OCI-LY1 (cell line): ENCODE results near the gene ACR.

Source experiments
- H2AFZ ChIP-seq: fragments of 200-600 bp; sonication (generic), shearing (Covaris generic); 2 replicates; pipeline ENCODE4 v1.6.0; 2014; ENCODE audit warnings: antibody characterized with exemption, mild to moderate bottlenecking, low read length
- H3F3A ChIP-seq: fragments of 200-600 bp; sonication (generic), shearing (Covaris generic); 2 replicates; pipeline ENCODE4 v1.6.0; 2014; ENCODE audit warnings: mild to moderate bottlenecking, antibody characterized with exemption, low read length, moderate library complexity; ENCODE audit not compliant: insufficient read depth
- H3K27ac ChIP-seq: fragments of 200-600 bp; sonication (generic); 2 replicates; pipeline ENCODE4 v1.5.1; 2014; ENCODE audit warnings: low read length, mixed run types, mild to moderate bottlenecking, low read depth; ENCODE audit not compliant: poor library complexity, severe bottlenecking
- H3K27me3 ChIP-seq: fragments of 200-600 bp; sonication (generic); 2 replicates; pipeline ENCODE4 v1.6.0; 2014; ENCODE audit warnings: antibody characterized with exemption, mild to moderate bottlenecking, low read length, moderate library complexity; ENCODE audit not compliant: insufficient read depth
- H3K36me3 ChIP-seq: fragments of 200-600 bp; sonication (generic); 2 replicates; pipeline ENCODE4 v1.6.1; 2014; ENCODE audit warnings: mild to moderate bottlenecking, antibody characterized with exemption, low read length, moderate library complexity, mixed read lengths; ENCODE audit not compliant: insufficient read depth
- H3K4me1 ChIP-seq: fragments of 200-600 bp; sonication (generic); 2 replicates; pipeline ENCODE4 v1.5.1; 2014; ENCODE audit warnings: mild to moderate bottlenecking, low read length, moderate library complexity; ENCODE audit not compliant: insufficient read depth, severe bottlenecking
- H3K4me2 ChIP-seq: fragments of 200-600 bp; sonication (generic), shearing (Covaris generic); 2 replicates; pipeline ENCODE4 v1.6.1; 2014; ENCODE audit warnings: low read length
- H3K4me3 ChIP-seq: fragments of 200-600 bp; sonication (generic); 2 replicates; pipeline ENCODE4 v1.5.1; 2014; ENCODE audit warnings: low read length, low read depth, mild to moderate bottlenecking, mixed read lengths; ENCODE audit not compliant: poor library complexity, severe bottlenecking
- H3K79me2 ChIP-seq: fragments of 200-600 bp; shearing (Covaris generic); 2 replicates; pipeline ENCODE4 v1.6.1; 2016; ENCODE audit warnings: mixed run types, low read length, mixed read lengths; ENCODE audit not compliant: insufficient read depth
- H3K9ac ChIP-seq: fragments of 200-600 bp; sonication (generic), shearing (Covaris generic); 2 replicates; pipeline ENCODE4 v1.6.1; 2014; ENCODE audit warnings: mild to moderate bottlenecking, low read length, mixed read lengths
- H3K9me2 ChIP-seq: fragments of 200-600 bp; sonication (generic), shearing (Covaris generic); 2 replicates; pipeline ENCODE4 v1.6.1; 2014; ENCODE audit warnings: low read depth, mild to moderate bottlenecking, low read length, mixed read lengths
- H3K9me3 ChIP-seq: fragments of 200-600 bp; shearing (Covaris generic); 2 replicates; pipeline ENCODE4 v1.6.1; 2014; ENCODE audit warnings: low read length, mixed read lengths
- H4K20me1 ChIP-seq: fragments of 200-600 bp; sonication (generic), shearing (Covaris generic); 2 replicates; pipeline ENCODE4 v1.6.0; 2016; ENCODE audit warnings: mild to moderate bottlenecking, low read length; ENCODE audit not compliant: insufficient read depth
- CTCF ChIP-seq: fragments of 200-600 bp; sonication (generic), shearing (Covaris generic); IDR thresholded peaks from 2 replicates; pipeline ENCODE4 v1.5.1; 2017; ENCODE audit warnings: mild to moderate bottlenecking, antibody characterized with exemption, low read length, moderate library complexity, mixed read lengths
- EZH2 ChIP-seq: fragments of 200-600 bp; sonication (generic), shearing (Covaris generic); IDR thresholded peaks from 2 replicates; pipeline ENCODE4 v1.8.0; 2017; ENCODE audit warnings: borderline replicate concordance, mixed run types, mild to moderate bottlenecking, antibody characterized with exemption, low read length, moderate library complexity, mixed read lengths

Gene ACR

DNA sequence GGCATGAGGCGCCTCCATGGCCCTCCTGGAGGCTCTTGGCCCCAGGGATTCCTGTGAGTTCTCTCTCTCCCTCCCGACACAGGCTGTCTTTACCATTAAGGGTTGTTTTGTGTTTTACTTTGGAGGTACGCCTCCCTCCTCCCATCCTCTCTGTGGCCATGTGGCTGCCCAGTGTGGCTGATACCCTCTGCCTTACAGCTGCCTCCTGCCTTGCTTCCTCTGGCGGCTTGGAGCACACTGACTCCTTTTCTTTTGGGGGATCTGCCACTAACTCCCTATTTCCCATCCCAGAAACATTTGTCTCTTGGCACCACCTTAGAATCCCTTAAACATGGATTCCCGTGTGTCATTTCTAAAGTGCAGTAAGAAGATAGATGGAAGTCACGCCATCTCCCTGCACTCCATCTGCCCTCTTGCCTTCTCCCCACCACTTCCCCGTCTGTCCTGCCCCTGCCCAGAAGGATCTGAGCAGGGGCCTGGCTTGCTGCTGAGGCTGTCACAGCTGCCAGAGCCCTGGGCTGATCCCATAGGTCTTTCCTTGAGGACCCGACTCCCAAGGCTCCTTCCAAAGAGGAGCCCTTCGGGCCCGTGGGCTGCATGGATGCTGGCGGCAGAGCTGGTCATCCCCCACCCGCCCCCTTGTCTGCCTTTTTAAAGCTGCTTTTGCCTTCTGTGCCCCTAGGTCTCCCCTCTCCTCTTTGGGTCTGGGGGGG lies 15.1 kb upstream of the ACR start:
- Histone ChIP-seq H3K4me1 (no peaks in the 10 kb centered on the region), H2AFZ (no peak overlapping the region), H3K4me3 (no peak overlapping the region), H3F3A (no peaks in the 10 kb centered on the region), H3K9me3 (no peaks in the 10 kb centered on the region), H3K4me2 (no peak overlapping the region), H4K20me1 (no peaks in the 10 kb centered on the region), H3K27me3 (peaks cover 5% of the 10 kb centered on the region; the same call in 1 of the 2 replicates), H3K36me3 (no peaks in the 10 kb centered on the region), H3K9ac (no peak overlapping the region), H3K27ac (no peak overlapping the region), H3K9me2 (no peaks in the 10 kb centered on the region), H3K79me2 (no peaks in the 10 kb centered on the region)
- no peak for TF ChIP-seq CTCF
- no peak for TF ChIP-seq EZH2

GRCh38 chr22:50723991-50724390 lies 14.0 kb upstream of the ACR start:
- H3K4me3 ChIP-seq = no peak overlapping the region
- no peaks in the 10 kb centered on the region for H3K79me2 ChIP-seq
- TF ChIP-seq EZH2 (no peak), CTCF (no peak)
- H3F3A ChIP-seq = no peaks in the 10 kb centered on the region
- no peaks in the 10 kb centered on the region for H3K9me2 ChIP-seq
- no peak overlapping the region for H3K9ac ChIP-seq
- H3K27ac ChIP-seq = no peak overlapping the region
- H3K4me2 ChIP-seq = no peak overlapping the region
- H2AFZ ChIP-seq = no peak overlapping the region
- no peaks in the 10 kb centered on the region for H3K36me3 ChIP-seq
- H4K20me1 ChIP-seq = no peaks in the 10 kb centered on the region
- 0 out of 2 replicates have a peak, but pooled peaks cover 5% of the 10 kb centered on the region for H3K27me3 ChIP-seq
- no peaks in the 10 kb centered on the region for H3K9me3 ChIP-seq
- no peaks in the 10 kb centered on the region for H3K4me1 ChIP-seq

DNA sequence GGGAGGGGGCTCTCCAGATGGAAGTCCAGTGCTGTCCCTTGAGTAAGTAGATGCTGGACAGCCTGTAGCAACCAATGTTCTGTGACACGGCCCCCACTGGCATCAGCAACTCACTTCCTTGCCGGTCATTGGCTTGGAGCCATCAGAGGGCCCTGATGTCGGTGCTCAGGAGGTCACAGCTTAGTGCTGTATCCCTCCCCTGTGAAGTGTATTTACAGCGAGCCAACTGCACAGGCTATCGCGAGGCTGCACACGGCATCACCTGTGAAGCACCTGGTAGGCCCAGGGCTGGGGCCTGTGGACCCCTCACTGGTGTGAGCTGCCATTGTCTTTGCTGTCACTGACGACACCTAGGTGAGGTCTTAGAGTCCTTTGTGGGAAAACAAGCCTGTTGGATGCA lies 13.4 kb upstream of the ACR start:
- Histone ChIP-seq H3K9me3 (no peaks in the 10 kb centered on the region), H3K4me1 (no peaks in the 10 kb centered on the region), H3K4me3 (no peak overlapping the region), H3K79me2 (no peaks in the 10 kb centered on the region), H3K27ac (no peak overlapping the region), H3K27me3 (0 out of 2 replicates have a peak, but pooled peaks cover 5% of the 10 kb centered on the region), H3K4me2 (no peak overlapping the region), H3K9me2 (no peaks in the 10 kb centered on the region), H3F3A (no peaks in the 10 kb centered on the region), H4K20me1 (no peaks in the 10 kb centered on the region), H2AFZ (no peak overlapping the region), H3K9ac (no peak overlapping the region), H3K36me3 (no peaks in the 10 kb centered on the region)
- TF ChIP-seq EZH2 (no peak), CTCF (no peak)
